Body of pancreas (tissue), 4 donors: Measurements from ENCODE around the gene ITIH4. TPM values are rescaled to one million over a fixed set of nuclear protein-coding genes. Genes with fewer than 3 reads are reported as not detected.

Experiments used
- ATAC-seq: fragments of 150-250 bp; one replicate; pipeline ENCODE4 v1.9.1; 2016
- DNase-seq, 4 donors: peaks; one replicate each; pipeline ENCODE4 v3.0.0-alpha.2; 2019
- H3K27ac ChIP-seq, 4 donors: fragments of 200-600 bp; sonication (generic); 1 replicate in 3 of 4; 2 replicates in 1 of 4; pipeline versions ENCODE4 v1.5.1 to v1.6.1; 2016 to 2019; ENCODE audit warnings: mild to moderate bottlenecking in 1 of 4, mixed read lengths in 1 of 4, moderate library complexity in 1 of 4
- H3K27me3 ChIP-seq, 2 donors: fragments of 200-600 bp; sonication (generic); one replicate each; pipeline ENCODE4 v1.6.0; 2016; ENCODE audit warnings: mild to moderate bottlenecking in 1 of 2
- H3K36me3 ChIP-seq, 2 donors: fragments of 200-600 bp; sonication (generic); replicated peaks in 1 of 2; 2 replicates each; pipeline ENCODE4 v1.5.1; 2016; ENCODE audit warnings: low read depth in 2 of 2; ENCODE audit not compliant: insufficient read depth in 1 of 2
- H3K4me1 ChIP-seq: fragments of 200-600 bp; sonication (generic); one replicate; pipeline ENCODE4 v1.6.0; 2016
- H3K4me3 ChIP-seq, 2 donors: fragments of 200-600 bp; sonication (generic); 1 replicate in 1 of 2; 2 replicates in 1 of 2; pipeline ENCODE4 v1.5.1; 2016 to 2019
- H3K9me3 ChIP-seq, 3 donors: fragments of 200-600 bp; sonication (generic); 1 replicate in 2 of 3; 2 replicates in 1 of 3; pipeline ENCODE4 v1.5.1; 2016
- POLR2A ChIP-seq, 3 donors: fragments of 450-650 bp; IDR thresholded peaks; one replicate each; pipeline ENCODE4 v1.6.1; 2016; ENCODE audit warnings: antibody characterized with exemption in 3 of 3, mild to moderate bottlenecking in 2 of 3
- WGBS, 2 donors: methylation state at CpG; one replicate each; pipeline ENCODE4 v1.1.5; 2017; 5-methylcytosine and 5-hydroxymethylcytosine counted together
- intact Hi-C: fragments of 100-400 bp; cut with DNase I; formaldehyde crosslinking; loops from one replicate; pipeline ENCODE4 v1.15.1; 2023
- total RNA-seq, 2 donors: library from RNA; depleted of rRNA; stranded (reverse); fragments of >200 nt; gene quantifications; one replicate each; pipeline ENCODE4 v1.1.0, GENCODE V29; 2016
- TF ChIP-seq, protein P1 (sequence below), 7 experiments: fragments of 450-650 bp in 4 of 7; fragments of 200-600 bp in 3 of 7; sonication (generic) in 3 of 7; IDR thresholded peaks; one replicate each; pipeline ENCODE4 v1.5.1; 2016 to 2019; ENCODE audit warnings: antibody characterized with exemption in 7 of 7

Gene ITIH4
- total RNA-seq, 2 donors from 2014 or later, result 60.7 to 86.7 TPM

DNA sequence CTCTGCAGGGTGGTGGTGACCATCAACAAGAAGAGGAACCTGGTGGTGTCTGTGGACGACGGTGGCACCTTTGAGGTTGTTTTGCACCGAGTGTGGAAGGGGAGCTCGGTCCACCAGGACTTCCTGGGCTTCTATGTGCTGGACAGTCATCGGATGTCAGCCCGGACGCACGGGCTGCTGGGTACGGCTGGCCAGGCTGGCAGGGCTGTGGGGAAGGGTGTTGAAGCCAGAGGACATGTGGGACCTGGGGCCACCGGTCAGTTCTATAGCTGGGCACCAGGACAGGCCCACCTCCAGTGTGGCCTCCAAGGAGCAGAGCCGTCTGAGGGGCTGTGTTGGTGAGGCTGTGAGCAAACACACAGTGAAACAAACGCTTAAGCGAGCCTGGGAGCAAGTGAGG lies 39.7 kb downstream of the ITIH4 start:
- intact Hi-C loops, result no loop called here
- no peak for DNase-seq
- 86 to 89% methylated on average over 13 of the region's 13 CpGs for WGBS, 2 donors

DNA sequence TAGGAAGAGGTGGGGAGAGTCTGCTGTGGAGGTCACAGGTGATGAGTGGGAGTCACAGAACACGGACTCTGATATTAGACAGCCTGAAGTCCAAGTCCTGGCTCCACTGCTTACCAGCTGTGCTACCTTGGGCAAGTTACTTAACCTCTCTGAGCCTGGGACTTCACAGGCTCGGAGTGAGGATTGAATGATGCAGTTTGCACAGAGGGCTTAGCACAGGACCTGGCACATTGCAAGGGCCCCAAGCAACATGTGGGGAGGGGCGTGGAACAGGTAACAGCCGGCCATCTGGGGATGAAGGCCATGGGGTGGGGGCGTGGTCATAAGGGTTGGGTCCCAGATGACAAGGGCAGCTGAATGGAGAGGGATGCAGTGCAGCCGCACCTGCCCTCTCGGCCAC lies 40.1 kb downstream of the ITIH4 start:
- no peaks in the 10 kb centered on the region for H3K27me3 ChIP-seq
- ATAC-seq, result no peak
- no peak for DNase-seq
- no peaks in the 10 kb centered on the region for H3K9me3 ChIP-seq
- no peak overlapping the region for H3K27ac ChIP-seq
- H3K4me1 ChIP-seq, result peaks cover 4% of the 10 kb centered on the region
- no peak overlapping the region for H3K4me3 ChIP-seq
- intact Hi-C loops, result no loop called here
- H3K36me3 ChIP-seq, result no peaks in the 10 kb centered on the region
- no peak for TF ChIP-seq POLR2A (IDR thresholded peaks at IDR 0.05)
- TF ChIP-seq, protein P1, sequence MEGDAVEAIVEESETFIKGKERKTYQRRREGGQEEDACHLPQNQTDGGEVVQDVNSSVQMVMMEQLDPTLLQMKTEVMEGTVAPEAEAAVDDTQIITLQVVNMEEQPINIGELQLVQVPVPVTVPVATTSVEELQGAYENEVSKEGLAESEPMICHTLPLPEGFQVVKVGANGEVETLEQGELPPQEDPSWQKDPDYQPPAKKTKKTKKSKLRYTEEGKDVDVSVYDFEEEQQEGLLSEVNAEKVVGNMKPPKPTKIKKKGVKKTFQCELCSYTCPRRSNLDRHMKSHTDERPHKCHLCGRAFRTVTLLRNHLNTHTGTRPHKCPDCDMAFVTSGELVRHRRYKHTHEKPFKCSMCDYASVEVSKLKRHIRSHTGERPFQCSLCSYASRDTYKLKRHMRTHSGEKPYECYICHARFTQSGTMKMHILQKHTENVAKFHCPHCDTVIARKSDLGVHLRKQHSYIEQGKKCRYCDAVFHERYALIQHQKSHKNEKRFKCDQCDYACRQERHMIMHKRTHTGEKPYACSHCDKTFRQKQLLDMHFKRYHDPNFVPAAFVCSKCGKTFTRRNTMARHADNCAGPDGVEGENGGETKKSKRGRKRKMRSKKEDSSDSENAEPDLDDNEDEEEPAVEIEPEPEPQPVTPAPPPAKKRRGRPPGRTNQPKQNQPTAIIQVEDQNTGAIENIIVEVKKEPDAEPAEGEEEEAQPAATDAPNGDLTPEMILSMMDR (IDR thresholded peaks at IDR 0.05), result no peak
- 62 to 74% methylated on average over 5 to 7 of the region's 7 CpGs for WGBS, 2 donors

More for the DNA sequence above, 39.7 kb downstream of the ITIH4 start:
- TF ChIP-seq, protein P1 (IDR thresholded peaks at IDR 0.05), result no peak
- no peak for TF ChIP-seq POLR2A (IDR thresholded peaks at IDR 0.05)
- H3K27me3 ChIP-seq, result no peaks in the 10 kb centered on the region
- ATAC-seq, result no peak
- no peak overlapping the region for H3K4me3 ChIP-seq
- H3K36me3 ChIP-seq, result no peaks in the 10 kb centered on the region
- H3K9me3 ChIP-seq, result no peaks in the 10 kb centered on the region
- H3K4me1 ChIP-seq, result peaks cover 8% of the 10 kb centered on the region
- H3K27ac ChIP-seq, result no peak overlapping the region

DNA sequence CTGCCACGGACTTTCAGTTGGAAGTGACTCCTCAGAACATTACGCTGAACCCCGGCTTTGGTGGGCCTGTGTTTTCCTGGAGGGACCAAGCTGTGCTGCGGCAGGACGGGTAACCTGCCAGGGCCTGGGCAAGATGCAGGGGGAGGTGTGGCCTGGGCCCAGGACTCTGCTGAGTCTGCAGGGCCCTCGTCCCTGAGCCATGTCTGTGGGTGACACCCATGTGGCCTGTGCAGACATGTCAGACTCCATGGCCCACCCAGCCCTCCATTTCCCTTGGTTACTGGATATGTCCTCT lies 40.8 kb downstream of the ITIH4 start:
- intact Hi-C loops, result no loop called here
- H3K9me3 ChIP-seq, result no peaks in the 10 kb centered on the region
- H3K27ac ChIP-seq, result no peak overlapping the region
- H3K27me3 ChIP-seq, result no peaks in the 10 kb centered on the region
- ATAC-seq (no peak), DNase-seq (no peak)
- H3K4me1 ChIP-seq, result no peaks in the 10 kb centered on the region
- TF ChIP-seq, protein P1 (IDR thresholded peaks at IDR 0.05), result no peak
- TF ChIP-seq POLR2A (IDR thresholded peaks at IDR 0.05), result no peak
- H3K36me3 ChIP-seq, result no peaks in the 10 kb centered on the region
- 91% methylated on average over 5 of the region's 6 CpGs; no CpG with 5 or more reads in 1 of the 2 donors for WGBS, 2 donors
- H3K4me3 ChIP-seq, result no peak overlapping the region

DNA sequence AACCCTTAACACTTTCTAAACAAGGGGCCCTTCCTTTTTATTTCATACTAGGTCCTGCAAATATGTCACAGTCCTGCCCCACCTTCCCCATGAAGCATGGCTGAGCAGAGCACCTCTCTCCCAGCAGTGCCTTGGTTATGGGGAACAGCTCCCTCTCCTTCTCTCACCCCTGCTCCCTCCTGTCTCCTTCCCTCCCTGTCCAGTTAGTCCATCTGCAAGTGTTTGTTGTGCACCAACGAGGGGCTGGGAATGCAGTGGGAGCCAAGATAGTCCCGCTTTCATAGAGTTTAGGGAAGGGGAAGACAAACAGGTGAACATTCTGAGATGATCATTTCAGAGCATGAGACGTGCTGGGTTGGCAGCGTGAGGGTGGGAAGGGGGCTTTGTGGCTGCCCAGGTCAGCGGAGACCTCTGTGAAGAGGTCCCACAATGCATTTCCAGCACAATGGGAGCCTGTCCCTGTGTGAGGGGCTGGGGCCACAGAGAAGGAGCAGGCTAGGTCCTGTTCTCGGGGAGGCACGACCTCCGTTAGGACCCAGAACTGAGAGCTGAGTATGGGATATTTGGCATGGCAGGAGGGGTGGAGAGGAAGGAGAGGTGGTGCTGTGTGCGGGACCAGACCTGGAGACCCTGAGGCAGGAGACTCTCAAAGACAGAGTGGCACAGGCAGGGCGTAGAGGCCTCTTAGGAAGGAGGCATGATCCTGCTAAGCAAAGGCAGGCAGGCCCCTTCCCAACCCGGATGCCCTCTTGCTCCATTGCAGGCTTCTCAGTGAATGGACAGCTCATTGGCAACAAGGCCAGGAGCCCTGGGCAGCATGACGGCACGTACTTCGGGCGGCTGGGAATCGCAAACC lies 41.4 kb downstream of the ITIH4 start:
- TF ChIP-seq, protein P1 (IDR thresholded peaks at IDR 0.05), result no peak
- no peak for TF ChIP-seq POLR2A (IDR thresholded peaks at IDR 0.05)
- no peaks in the 10 kb centered on the region for H3K4me1 ChIP-seq
- no peaks in the 10 kb centered on the region for H3K36me3 ChIP-seq
- H3K27ac ChIP-seq, result no peak overlapping the region
- intact Hi-C loops, result no loop called here
- no peak overlapping the region for H3K4me3 ChIP-seq
- no peaks in the 10 kb centered on the region for H3K27me3 ChIP-seq
- ATAC-seq (no peak), DNase-seq (no peak)
- WGBS, 2 donors, result 74 to 75% methylated on average over 11 to 16 of the region's 16 CpGs
- H3K9me3 ChIP-seq, result no peaks in the 10 kb centered on the region
